OCI-LY3 (cell line): ENCODE measurements around the gene SNAI1.

Source experiments
- CTCF ChIP-seq: fragments of 200-600, 300-600 bp; sonication (generic); IDR thresholded peaks from 2 replicates; pipeline ENCODE4 v1.5.1; 2014; ENCODE audit warnings: antibody characterized with exemption, low read length, low read depth
- EZH2phosphoT487 ChIP-seq: fragments of 200-600 bp; shearing (Covaris generic); IDR thresholded peaks from 2 replicates; pipeline ENCODE4 v1.6.1; 2018; ENCODE audit warnings: antibody characterized with exemption, mixed run types, low read depth

- no peak for TF ChIP-seq CTCF
- no peak for TF ChIP-seq EZH2phosphoT487
Measured at GRCh38 chr20:50015993-50016770, 33.4 kb downstream of the SNAI1 start.
